SKM-1 (cell line): Measurements from ENCODE around the gene REG3G.
"Not testable (repeated sequence)": the region's sequence is repeated elsewhere in the genome, so short reads cannot be mapped to it uniquely, and the experiment has no call there.

ENCODE experiments used
- DNase-seq: peaks from one replicate; lab custom pipeline; 2025; ENCODE audit not compliant: unreplicated experiment; lab: John Stamatoyannopoulos, UW

REG3G gene

DNA sequence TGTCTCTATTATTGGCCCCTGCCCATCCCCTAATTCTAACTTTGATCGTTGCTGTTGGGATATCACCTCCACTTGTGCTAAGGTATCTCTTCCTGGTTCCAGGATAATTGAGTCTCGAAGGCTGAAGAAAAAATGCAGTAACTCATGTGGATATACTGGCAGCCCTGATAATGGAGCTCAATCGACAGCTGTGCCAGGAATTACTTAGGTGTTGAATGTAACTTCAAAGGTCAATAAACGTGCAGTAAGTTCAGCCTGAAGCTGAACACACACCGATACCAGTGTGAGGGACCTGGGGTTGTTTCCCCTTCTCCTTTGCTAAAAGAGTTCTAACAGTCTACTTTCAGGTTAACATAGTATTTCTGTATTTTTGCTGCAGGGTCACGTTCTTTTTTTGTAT, 11.9 kb upstream of the REG3G start:
- DNase-seq, result no peak

DNA sequence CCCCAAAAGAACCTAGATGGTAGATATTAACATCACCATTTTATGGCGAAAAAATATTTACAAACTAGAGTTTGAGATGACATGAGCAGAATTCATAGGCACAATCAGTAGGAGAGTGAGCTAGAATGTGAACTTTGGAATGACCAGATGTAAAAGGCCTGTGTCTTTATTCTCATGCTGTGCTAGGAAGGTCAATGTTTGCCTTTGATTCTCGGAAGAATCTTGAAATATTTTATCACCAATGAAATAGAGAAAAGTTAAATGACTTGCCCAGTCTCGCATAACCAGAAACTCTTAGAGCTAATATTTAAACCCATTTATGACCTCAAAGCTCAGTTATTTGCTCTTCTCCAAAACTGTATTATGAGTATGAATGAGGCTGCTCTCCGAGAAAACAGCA, 9.2 kb upstream of the REG3G start:
- DNase-seq, result no peak

DNA sequence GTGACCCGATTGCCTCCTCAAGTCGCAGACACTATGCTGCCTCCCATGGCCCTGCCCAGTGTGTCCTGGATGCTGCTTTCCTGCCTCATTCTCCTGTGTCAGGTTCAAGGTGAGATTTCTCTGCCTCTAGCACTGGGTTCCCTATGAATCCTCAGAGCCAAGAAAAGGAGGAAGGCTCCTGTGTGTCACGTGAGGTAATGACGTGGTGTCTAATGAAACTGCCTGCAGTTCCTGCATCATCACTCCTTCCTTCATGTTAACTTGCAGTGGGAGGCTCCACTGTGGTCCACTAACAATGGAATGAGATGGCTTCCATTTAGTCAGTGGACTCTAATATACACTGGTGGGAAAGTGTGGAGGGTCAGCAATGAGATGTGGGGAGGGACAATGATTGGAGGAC, 559 bp downstream of the REG3G start:
- no peak for DNase-seq

DNA sequence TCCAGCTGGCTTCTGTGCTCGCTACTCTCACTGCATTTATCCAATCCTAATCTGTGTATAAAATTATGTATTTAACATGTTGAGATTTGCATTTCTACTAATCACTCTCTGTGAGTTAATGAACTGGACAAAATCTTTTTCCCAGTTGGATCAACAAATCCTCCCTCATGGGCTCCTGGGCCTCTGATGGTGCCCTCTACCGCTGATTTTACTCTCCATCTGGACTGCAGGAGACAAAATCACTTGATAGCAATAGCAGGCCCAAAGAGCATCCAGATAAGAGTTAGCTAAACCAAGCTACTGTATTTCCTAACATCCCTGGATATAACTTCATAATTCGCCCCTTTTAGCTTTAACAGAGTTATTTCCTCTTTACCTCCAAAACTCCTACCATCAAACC, 14.4 kb downstream of the REG3G start:
- DNase-seq, result no peak

DNA sequence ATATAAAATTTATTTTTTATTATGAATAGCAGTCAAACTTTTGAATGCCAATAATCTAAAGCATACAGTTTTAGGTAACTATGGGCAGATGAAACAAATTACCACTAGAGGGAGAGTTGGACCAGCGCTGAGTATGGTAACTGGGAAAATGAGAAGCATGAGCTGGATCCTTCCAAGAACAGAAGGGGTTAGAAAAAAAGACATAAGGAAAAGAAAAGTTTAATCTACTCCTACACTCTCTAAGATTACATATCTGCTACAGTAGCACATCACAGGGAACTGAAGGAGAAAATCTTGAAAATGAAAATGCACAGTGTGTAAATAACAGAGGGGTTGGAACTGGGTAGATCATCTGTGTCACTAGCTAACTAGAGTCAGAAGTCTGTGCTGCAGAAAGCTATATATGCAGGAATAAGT, 15.5 kb downstream of the REG3G start:
- DNase-seq, result peak; percentile 50

DNA sequence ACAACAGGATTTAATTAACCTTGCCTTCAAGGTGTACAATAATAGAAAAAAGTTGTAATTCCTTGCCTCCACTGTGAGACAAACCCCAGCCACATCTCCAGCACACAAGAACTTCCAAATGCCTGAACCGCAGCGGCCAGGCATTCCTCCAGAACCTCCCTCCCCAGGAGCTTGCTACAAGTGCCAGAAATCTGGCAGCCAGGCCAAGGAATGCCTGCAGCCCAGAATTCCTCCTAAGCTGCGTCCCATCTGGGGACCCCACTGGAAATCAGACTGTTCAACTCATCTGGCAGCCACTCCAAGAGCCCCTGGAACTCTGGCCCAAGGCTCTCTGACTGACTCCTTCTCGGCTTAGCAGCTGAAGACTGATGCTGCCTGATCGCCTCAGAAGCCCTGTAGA, 28.0 kb downstream of the REG3G start:
- not testable (repeated sequence) for DNase-seq

DNA sequence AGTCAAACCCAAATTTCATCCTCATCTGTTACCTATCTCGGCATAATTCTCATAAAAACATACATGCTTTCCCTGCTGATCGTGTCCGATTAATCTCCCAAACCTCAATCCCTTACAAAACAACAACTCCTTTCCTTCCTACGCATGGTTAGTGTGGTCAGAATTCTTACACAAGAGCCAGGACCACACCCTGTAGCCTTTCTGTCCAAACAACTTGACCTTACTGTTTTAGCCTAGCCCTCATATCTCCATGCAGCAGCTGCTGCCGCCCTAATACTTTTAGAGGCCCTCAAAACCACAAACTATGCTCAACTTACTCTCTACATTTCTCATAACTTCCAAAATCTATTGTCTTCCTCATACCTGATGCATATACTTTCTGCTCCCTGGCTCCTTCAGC, 29.3 kb downstream of the REG3G start:
- DNase-seq, result not testable (repeated sequence)

DNA sequence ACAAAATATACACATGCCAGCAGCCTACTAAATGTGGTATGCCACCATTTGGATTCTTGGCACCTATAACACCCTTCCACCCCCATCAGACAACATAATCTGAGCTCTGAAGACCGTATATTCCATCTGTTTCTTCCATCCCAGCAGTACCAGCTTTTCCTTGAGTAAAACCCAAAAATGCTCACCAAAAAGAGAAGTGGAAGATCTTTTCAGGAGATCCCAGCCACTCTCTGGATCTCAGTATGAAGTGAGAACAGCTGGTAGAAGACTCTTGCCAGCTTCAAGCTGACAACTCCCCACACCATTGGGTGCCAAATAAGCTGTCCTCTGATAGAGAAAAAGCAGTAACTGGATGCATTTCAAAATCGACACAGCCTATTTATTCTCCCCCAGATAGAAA, 39.7 kb downstream of the REG3G start:
- no peak for DNase-seq

DNA sequence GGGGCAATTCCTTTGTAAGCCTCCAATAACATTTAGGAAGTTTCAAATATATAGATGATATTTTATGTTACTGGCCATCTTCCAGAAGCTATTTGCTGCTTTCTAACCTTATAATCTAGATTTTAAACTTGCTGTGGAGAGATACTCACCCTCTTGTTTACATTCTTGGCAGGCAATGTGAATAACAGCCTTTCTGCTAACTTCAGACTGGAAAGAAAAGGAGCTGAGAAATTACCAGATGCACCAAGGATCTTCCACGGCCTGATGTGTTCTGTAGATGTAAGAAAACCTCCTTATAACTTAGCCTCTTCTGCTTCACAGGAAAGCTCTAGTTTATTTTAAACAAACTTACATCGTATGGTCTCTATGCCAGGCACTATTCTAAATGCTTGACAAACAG, 45.6 kb downstream of the REG3G start:
- DNase-seq, result no peak
